Endothelial cell of umbilical vein (primary cell): Measurements from ENCODE around the gene SLC9C1. TPM values are rescaled to one million over a fixed set of nuclear protein-coding genes. Genes with fewer than 3 reads are reported as not detected.

Experiments used
- BruUV-seq: library from RNA; stranded (reverse); fragments of 400-500 nt; replicated peaks from 2 replicates; lab custom pipeline; 2021; lab: Mats Ljungman, UMichigan
- CTCF ChIA-PET: fragments of 300-600, 350-600 bp; sonication (Branson Sonifier 250); formaldehyde crosslinking; loops from one replicate; lab custom pipeline; 2021; ENCODE audit warnings: antibody characterized with exemption, inconsistent platforms; lab: Charles Lee
- POLR2A ChIA-PET: fragments of 300-600, 350-600 bp; sonication (Branson Sonifier 250); formaldehyde crosslinking; loops from one replicate; lab custom pipeline; 2021; ENCODE audit warnings: antibody characterized with exemption, inconsistent platforms; lab: Charles Lee
- DNase-seq: peaks from one replicate; pipeline ENCODE4 v3.0.0-alpha.2; 2011; ENCODE audit warnings: low read depth, low spot score
- FAIRE-seq: peaks from 2 replicates; lab custom pipeline; 2011; peaks lifted over from hg19 to GRCh38; lab: Jason Lieb, UNC
- H2AFZ ChIP-seq: 2 replicates; pipeline ENCODE4 v1.6.0; 2012; ENCODE audit warnings: low read depth, low read length, control low read depth, inconsistent platforms
- H3K27ac ChIP-seq: 2 replicates; pipeline ENCODE4 v1.5.1; 2011; ENCODE audit warnings: low read depth, mild to moderate bottlenecking, control low read depth, low read length, moderate library complexity; ENCODE audit not compliant: insufficient read depth
- H3K27me3 ChIP-seq, 2 experiments: 2 replicates each; pipeline versions ENCODE4 v1.6.0 to v1.6.1; 2011; ENCODE audit warnings: low read length in 2 of 2, mixed read lengths in 1 of 2; ENCODE audit not compliant: control insufficient read depth in 2 of 2, insufficient read depth in 2 of 2
- H3K36me3 ChIP-seq, 2 experiments: 2 replicates in 1 of 2; 3 replicates in 1 of 2; pipeline ENCODE4 v1.5.1; 2011; ENCODE audit warnings: low read length in 2 of 2, mild to moderate bottlenecking in 1 of 2, moderate library complexity in 1 of 2; ENCODE audit not compliant: control insufficient read depth in 2 of 2, insufficient read depth in 2 of 2; ENCODE audit errors: extremely low read depth in 1 of 2
- H3K4me1 ChIP-seq: 3 replicates; pipeline ENCODE4 v1.5.1; 2011; ENCODE audit warnings: mild to moderate bottlenecking, low read length; ENCODE audit not compliant: control insufficient read depth, insufficient read depth; ENCODE audit errors: extremely low read depth
- H3K4me2 ChIP-seq: 2 replicates; pipeline ENCODE4 v1.6.1; 2011; ENCODE audit warnings: low read length, control low read depth, mixed read lengths; ENCODE audit not compliant: insufficient read depth
- H3K4me3 ChIP-seq, 3 experiments: fragments of 200-600 bp in 1 of 3; sonication (generic), shearing (Covaris generic) in 1 of 3; replicated peaks in 1 of 3; 2 replicates each; pipeline ENCODE4 v1.5.1; 2011 to 2016; ENCODE audit warnings: control low read depth in 3 of 3, low read length in 3 of 3, mild to moderate bottlenecking in 2 of 3, inconsistent platforms in 1 of 3, low read depth in 1 of 3, moderate library complexity in 1 of 3; ENCODE audit not compliant: insufficient read depth in 1 of 3
- H3K79me2 ChIP-seq: 2 replicates; pipeline ENCODE4 v1.6.0; 2012; ENCODE audit warnings: low read length, inconsistent platforms; ENCODE audit not compliant: control insufficient read depth, insufficient read depth
- H3K9ac ChIP-seq: replicated peaks from 2 replicates; pipeline ENCODE3; 2011; ENCODE audit warnings: low read length, control low read depth; ENCODE audit not compliant: insufficient read depth; ENCODE audit errors: extremely low read depth
- H3K9me1 ChIP-seq: replicated peaks from 3 replicates; pipeline ENCODE4 v1.6.0; 2011; ENCODE audit warnings: mild to moderate bottlenecking, low read length; ENCODE audit not compliant: control insufficient read depth, insufficient read depth; ENCODE audit errors: extremely low read depth
- H3K9me3 ChIP-seq: replicated peaks from 2 replicates; pipeline ENCODE4 v1.5.1; 2012; ENCODE audit warnings: low read length, inconsistent platforms; ENCODE audit not compliant: control insufficient read depth, insufficient read depth
- H4K20me1 ChIP-seq: replicated peaks from 2 replicates; pipeline ENCODE3; 2011; ENCODE audit warnings: mild to moderate bottlenecking, low read length; ENCODE audit not compliant: control insufficient read depth, insufficient read depth; ENCODE audit errors: extremely low read depth
- CTCF ChIP-seq, 2 donors: IDR thresholded peaks; 1 replicate in 1 of 2; 2 replicates in 1 of 2; pipeline ENCODE4 v1.5.1; 2011; ENCODE audit warnings: low read length in 2 of 2, mild to moderate bottlenecking in 2 of 2, moderate library complexity in 2 of 2, control low read depth in 1 of 2, inconsistent platforms in 1 of 2, low read depth in 1 of 2; ENCODE audit not compliant: insufficient read depth in 1 of 2; ENCODE audit errors: extremely low read depth in 1 of 2
- EZH2 ChIP-seq: IDR thresholded peaks from 2 replicates; pipeline ENCODE4 v1.6.1; 2012; ENCODE audit warnings: borderline replicate concordance, low read depth, mild to moderate bottlenecking, moderate library complexity, low read length, inconsistent platforms; ENCODE audit not compliant: severe bottlenecking
- FOS ChIP-seq: IDR thresholded peaks from 2 replicates; pipeline ENCODE4 v1.6.1; 2011; ENCODE audit warnings: mild to moderate bottlenecking, low read length, moderate library complexity, borderline replicate concordance; ENCODE audit not compliant: insufficient read depth
- GATA2 ChIP-seq: IDR thresholded peaks from 2 replicates; pipeline ENCODE4 v1.7.0; 2011; ENCODE audit warnings: low read depth, mild to moderate bottlenecking, moderate library complexity, mixed read lengths, low read length; ENCODE audit not compliant: insufficient read length, insufficient read depth
- JUN ChIP-seq: IDR thresholded peaks from 2 replicates; pipeline ENCODE4 v1.6.1; 2011; ENCODE audit warnings: borderline replicate concordance, low read depth; ENCODE audit not compliant: insufficient read length, insufficient read depth
- MAX ChIP-seq: IDR thresholded peaks from 2 replicates; pipeline ENCODE4 v1.6.1; 2011; ENCODE audit not compliant: insufficient read depth, insufficient read length
- MYC ChIP-seq: IDR thresholded peaks from one replicate; pipeline ENCODE4 v1.6.1; 2011; ENCODE audit warnings: mild to moderate bottlenecking, low read depth, low read length
- POLR2A ChIP-seq: IDR thresholded peaks from 2 replicates; pipeline ENCODE4 v1.6.1; 2012; ENCODE audit warnings: low read depth, mild to moderate bottlenecking, control low read depth, low read length
- POLR2AphosphoS5 ChIP-seq: IDR thresholded peaks from 2 replicates; pipeline ENCODE4 v1.6.1; 2012; ENCODE audit warnings: low read depth, mild to moderate bottlenecking, control low read depth, low read length, moderate library complexity; ENCODE audit not compliant: insufficient read depth
- dilution Hi-C: fragments of 300-500 bp; cut with MboI; formaldehyde crosslinking; loops from one replicate; pipeline ENCODE4 v1.15.0; 2019; ENCODE audit warnings: low sequenced_read_pairs; ENCODE audit not compliant: extremely low pct_ligation_motif_present
- intact Hi-C: fragments of 100-400 bp; cut with micrococcal nuclease; formaldehyde crosslinking; loops from one replicate; pipeline ENCODE4 v1.10.0; 2022
- polyA plus RNA-seq, 4 experiments: library from polyadenylated mRNA; depleted of rRNA in 3 of 4; stranded (reverse) in 3 of 4; unstranded in 1 of 4; fragments of >200 nt; gene quantifications; 2 replicates each; pipeline versions ENCODE4 v1.2.1 to v1.2.3, GENCODE V29; 2011 to 2012; ENCODE audit warnings: missing spikeins in 1 of 4
- total RNA-seq: library from RNA; stranded (reverse); gene quantifications from 2 replicates; pipeline ENCODE4 v1.2.3, GENCODE V29; 2021

The SLC9C1 gene
- total and polyA plus RNA-seq, 2 donors (not counting 3 experiments of a cell fraction or from before 2014, with no cell fraction given), result not detected

DNA sequence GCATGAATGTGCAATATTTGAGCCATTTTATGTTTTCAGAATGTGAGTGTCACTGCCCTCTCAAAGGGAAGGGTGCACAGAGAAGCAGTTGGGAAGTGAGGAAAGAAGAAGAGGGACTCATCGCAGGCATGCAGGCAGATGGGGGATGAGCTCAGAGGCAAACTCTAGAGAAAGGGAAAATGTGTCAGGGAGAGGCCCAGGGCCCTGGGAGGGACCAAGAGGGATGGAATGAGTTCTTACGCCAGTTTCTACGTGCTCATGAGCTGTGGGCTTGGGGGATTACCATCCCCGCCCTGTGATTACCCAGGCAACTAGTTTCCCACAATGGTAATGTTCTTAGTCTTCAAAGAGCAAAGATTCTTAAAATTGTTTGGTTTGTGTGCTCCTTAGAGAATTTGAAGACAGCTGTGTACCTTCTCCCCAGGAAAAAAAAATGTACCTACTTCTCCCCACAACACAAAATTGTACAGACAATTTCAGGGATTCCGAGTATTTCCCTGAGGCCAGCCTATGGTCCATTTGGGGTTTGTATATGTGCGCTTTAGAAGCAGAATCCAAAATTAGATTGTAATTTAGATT is 178.8 kb downstream of the SLC9C1 start:
- Histone ChIP-seq H3K79me2 (no peaks in the 10 kb centered on the region), H3K9ac (no peak overlapping the region), H3K4me1 (peaks cover 7% of the 10 kb centered on the region), H3K9me3 (no peaks in the 10 kb centered on the region), H3K4me3 (no peak overlapping the region), H2AFZ (no peak overlapping the region), H3K27ac (no peak overlapping the region), H3K27me3 (no peaks in the 10 kb centered on the region), H3K4me2 (no peak overlapping the region), H3K36me3 (no peaks in the 10 kb centered on the region), H3K9me1 (no peaks in the 10 kb centered on the region), H4K20me1 (no peaks in the 10 kb centered on the region)
- intact Hi-C loops (loop anchor here (10.0 kb wide), 2 partner anchors 210 to 320 kb away; no protein-coding TSS in a partner anchor), dilution Hi-C loops (no loop called here)
- TF ChIP-seq POLR2AphosphoS5, result no peak
- no peak for TF ChIP-seq MYC
- TF ChIP-seq MAX, result no peak
- no peak for TF ChIP-seq FOS
- no peak for TF ChIP-seq POLR2A
- TF ChIP-seq GATA2, result no peak
- no peak for TF ChIP-seq CTCF (IDR thresholded peaks at IDR 0.05; ENCODE audit: extremely low read depth in 1 of 2, insufficient read depth in 1 of 2, low read depth in 1 of 2, low read length in 2 of 2)
- no peak for TF ChIP-seq EZH2
- no peak for TF ChIP-seq JUN
- FAIRE-seq (no peak), DNase-seq (no peak)
- ChIA-PET POLR2A (no interaction called here), CTCF (no interaction called here)
- BruUV-seq, result no TSS peak
